Brain microvascular endothelial cell (primary cell): ENCODE results near the gene CELF2.

Experiments
- DNase-seq: peaks from one replicate; pipeline ENCODE4 v3.0.0-alpha.2; 2020
- H3K27ac ChIP-seq: fragments of 250-450 bp; sonication (Bioruptor Pico); 2 replicates; pipeline ENCODE4 v1.5.1; 2020; ENCODE audit warnings: mild to moderate bottlenecking, moderate library complexity
- H3K27me3 ChIP-seq: fragments of 250-450 bp; sonication (Bioruptor Pico); replicated peaks from 2 replicates; pipeline ENCODE4 v1.5.1; 2020; ENCODE audit warnings: mild to moderate bottlenecking
- H3K36me3 ChIP-seq: fragments of 250-450 bp; sonication (Bioruptor Pico); replicated peaks from 2 replicates; pipeline ENCODE4 v1.5.1; 2020; ENCODE audit warnings: mild to moderate bottlenecking
- H3K4me3 ChIP-seq: 2 replicates; pipeline ENCODE4 v1.5.1; 2011; ENCODE audit warnings: low read depth, mild to moderate bottlenecking, control low read depth, low read length, moderate library complexity
- in situ Hi-C: cut with HindIII; loops from 2 replicates; pipeline ENCODE4 v1.10.0; 2017; ENCODE audit warnings: low sequenced_read_pairs, low pct_ligation_motif_present
- TF ChIP-seq, protein P1 (sequence below): IDR thresholded peaks from 2 replicates; pipeline ENCODE4 v1.5.1; 2011; ENCODE audit warnings: low read depth, mild to moderate bottlenecking, moderate library complexity, low read length, control low read depth, inconsistent platforms; ENCODE audit errors: missing control alignments

Gene CELF2

DNA sequence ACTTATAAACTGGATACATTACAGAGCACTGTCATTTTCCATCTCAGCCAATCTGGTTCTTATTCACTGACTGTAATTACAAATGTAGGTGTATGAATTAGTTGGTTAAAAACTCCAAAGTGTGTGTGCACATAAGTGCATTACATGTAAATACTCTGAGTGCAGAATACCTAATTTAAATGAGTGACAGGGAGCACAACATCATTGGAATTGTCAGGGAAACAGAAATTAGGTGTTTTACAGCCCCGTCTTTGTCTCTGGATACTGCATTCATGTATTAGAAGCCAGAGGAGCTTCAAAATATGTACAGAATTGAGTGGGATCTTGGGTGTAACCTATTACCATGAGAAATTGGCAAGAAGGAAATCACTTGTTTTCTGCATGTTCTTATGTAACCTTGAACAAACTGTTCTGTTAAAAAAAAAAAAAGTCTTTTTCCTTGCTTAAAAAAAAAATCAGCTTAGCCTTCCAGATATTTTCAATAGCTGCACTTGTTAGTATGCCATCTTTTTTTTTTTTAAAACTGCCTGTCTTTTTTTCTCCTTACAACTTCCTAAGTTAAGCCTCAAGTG is 31.1 kb downstream of the CELF2 start:
- DNase-seq, result no peak
- H3K27me3 ChIP-seq, result no peaks in the 10 kb centered on the region
- H3K27ac ChIP-seq, result no peak overlapping the region
- H3K36me3 ChIP-seq, result no peaks in the 10 kb centered on the region
- TF ChIP-seq, protein P1, sequence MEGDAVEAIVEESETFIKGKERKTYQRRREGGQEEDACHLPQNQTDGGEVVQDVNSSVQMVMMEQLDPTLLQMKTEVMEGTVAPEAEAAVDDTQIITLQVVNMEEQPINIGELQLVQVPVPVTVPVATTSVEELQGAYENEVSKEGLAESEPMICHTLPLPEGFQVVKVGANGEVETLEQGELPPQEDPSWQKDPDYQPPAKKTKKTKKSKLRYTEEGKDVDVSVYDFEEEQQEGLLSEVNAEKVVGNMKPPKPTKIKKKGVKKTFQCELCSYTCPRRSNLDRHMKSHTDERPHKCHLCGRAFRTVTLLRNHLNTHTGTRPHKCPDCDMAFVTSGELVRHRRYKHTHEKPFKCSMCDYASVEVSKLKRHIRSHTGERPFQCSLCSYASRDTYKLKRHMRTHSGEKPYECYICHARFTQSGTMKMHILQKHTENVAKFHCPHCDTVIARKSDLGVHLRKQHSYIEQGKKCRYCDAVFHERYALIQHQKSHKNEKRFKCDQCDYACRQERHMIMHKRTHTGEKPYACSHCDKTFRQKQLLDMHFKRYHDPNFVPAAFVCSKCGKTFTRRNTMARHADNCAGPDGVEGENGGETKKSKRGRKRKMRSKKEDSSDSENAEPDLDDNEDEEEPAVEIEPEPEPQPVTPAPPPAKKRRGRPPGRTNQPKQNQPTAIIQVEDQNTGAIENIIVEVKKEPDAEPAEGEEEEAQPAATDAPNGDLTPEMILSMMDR, result no peak
- no peak overlapping the region for H3K4me3 ChIP-seq
- in situ Hi-C loops, result no loop called here

DNA sequence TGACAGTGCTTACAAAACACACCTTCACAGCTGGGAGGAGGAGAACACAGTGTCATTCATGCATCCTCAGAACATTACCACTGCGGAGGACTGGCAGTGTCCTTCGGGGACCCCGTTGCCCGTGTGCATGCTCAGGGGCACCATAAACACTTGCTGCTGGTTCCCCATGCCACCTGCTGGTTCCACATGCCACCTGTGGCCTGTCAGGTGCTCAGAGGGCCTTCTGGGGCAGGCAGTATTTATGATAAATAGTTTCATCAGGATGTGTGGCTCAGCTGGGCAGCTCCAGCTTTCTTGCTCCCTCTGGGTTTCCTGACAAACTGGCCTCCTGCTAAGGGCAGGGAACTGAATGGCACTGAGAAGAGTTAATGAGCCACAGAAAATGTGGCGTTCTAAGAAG is 32.1 kb downstream of the CELF2 start:
- Histone ChIP-seq H3K4me3 (no peak overlapping the region), H3K27me3 (no peaks in the 10 kb centered on the region), H3K27ac (no peak overlapping the region), H3K36me3 (no peaks in the 10 kb centered on the region)
- TF ChIP-seq, protein P1, result no peak
- in situ Hi-C loops, result no loop called here
- DNase-seq, result no peak

DNA sequence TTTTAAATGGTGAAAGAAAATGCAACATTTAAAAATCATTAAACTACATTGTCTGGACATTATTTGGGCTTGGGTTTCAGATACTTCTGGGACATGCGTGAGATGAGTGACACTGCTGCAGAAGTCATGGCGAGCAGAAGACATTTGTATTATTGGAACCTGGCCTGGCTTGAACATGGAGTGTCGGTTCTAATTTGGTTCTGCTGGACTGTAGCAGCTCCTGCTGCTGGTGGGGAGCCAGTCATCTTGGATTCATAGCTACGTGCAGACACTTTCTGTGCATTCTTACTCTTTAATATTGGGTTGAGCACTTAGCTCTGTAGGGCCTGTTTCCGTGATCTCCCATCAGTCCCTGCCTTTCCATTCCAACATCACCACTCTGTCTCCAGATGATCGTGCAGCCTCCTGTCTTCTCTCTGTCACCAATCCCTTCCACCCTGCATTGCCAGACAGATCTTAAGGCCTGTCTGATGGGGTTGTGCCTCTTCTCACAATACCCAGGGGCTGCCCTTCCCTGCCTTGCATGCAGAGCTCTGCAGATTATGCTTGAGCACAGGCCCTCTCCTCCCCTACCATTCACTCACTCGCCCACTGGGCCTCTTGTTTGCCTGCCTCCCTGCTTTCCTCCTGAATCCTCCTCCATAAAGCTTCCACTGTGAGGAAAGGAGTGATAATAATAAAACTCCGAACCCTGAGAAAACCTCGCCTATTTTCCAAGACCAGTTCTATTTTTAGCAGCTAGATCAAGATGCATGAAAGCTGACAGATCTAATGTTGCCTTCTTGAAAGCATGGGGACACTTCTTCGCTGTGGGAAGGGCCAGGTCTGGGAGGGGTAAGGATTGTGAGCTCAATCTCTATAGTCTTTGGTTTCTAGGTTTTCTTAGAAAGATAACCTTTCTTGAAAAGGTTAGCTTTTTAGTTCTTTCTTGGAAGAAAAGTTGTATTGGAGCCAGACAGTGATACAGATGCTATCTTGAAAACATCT is 32.9 kb downstream of the CELF2 start:
- Histone ChIP-seq H3K27me3 (no peaks in the 10 kb centered on the region), H3K36me3 (no peaks in the 10 kb centered on the region), H3K27ac (no peak overlapping the region), H3K4me3 (no peak overlapping the region)
- DNase-seq, result no peak
- TF ChIP-seq, protein P1, result no peak
- in situ Hi-C loops, result no loop called here

DNA sequence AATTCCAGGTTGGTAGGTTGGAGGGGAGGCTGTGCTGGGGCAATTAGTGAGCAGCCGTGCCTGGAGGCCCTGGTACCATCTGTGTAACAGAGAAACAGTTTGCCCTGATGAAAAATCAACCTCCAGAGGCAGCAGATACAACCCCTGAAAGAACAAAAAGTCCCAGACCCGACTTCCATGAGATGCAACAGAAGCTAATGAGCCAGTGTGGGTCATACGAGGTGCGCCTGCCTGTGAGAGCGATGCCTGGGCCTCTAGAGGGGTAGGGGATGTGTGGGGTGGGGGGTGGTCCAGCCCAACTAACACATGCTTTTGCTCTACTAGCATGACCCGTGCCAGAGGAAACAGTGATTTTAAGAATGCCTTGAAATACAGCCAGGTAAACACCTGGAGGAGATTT is 39.3 kb downstream of the CELF2 start:
- in situ Hi-C loops, result no loop called here
- no peaks in the 10 kb centered on the region for H3K36me3 ChIP-seq
- no peak overlapping the region for H3K27ac ChIP-seq
- no peaks in the 10 kb centered on the region for H3K27me3 ChIP-seq
- TF ChIP-seq, protein P1, result no peak
- no peak overlapping the region for H3K4me3 ChIP-seq
- no peak for DNase-seq

DNA sequence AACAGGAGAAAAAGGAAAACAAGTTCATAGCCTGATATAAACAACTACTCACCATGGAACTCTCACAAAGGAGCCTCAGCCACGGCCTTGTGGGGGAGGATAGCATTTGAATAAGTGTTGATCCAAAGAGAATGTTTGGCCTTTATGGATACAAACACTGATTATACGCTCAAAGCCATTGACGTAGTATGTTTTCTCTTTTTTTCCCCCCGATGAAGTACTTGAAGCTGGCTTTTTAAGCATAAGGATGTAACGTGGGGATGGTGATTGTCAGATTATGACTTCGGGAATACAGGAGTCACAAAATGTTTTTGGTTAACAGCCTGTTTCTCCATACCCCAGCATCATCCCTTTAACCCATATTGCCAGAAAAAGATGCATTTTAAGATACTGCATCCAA is 39.8 kb downstream of the CELF2 start:
- Histone ChIP-seq H3K27ac (no peak overlapping the region), H3K27me3 (no peaks in the 10 kb centered on the region), H3K36me3 (no peaks in the 10 kb centered on the region), H3K4me3 (no peak overlapping the region)
- in situ Hi-C loops, result no loop called here
- TF ChIP-seq, protein P1, result no peak
- no peak for DNase-seq

DNA sequence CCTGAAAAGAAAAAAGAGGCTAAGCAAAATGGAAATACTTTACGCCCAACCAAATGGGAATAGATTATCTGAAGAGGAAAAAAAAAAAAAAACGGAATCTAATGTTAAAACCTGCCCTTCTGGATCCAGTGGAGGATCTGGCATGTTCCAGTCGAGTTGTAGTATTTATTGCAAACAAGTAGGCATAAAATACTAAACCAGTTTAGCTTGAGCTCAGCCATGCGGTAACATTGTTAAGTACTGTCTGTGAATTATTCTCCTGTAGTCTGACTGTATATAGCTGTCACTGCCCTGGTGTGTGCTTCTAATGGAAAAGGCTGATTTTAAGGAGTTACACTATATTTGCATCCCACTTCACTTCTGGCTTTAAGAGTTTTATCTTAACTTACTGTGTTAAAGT is 40.3 kb downstream of the CELF2 start:
- in situ Hi-C loops, result no loop called here
- no peaks in the 10 kb centered on the region for H3K27me3 ChIP-seq
- no peak overlapping the region for H3K27ac ChIP-seq
- H3K4me3 ChIP-seq, result no peak overlapping the region
- TF ChIP-seq, protein P1, result no peak
- no peak for DNase-seq
- no peaks in the 10 kb centered on the region for H3K36me3 ChIP-seq
